ENCODE results near the gene CNTN6.

The CNTN6 gene

DNA sequence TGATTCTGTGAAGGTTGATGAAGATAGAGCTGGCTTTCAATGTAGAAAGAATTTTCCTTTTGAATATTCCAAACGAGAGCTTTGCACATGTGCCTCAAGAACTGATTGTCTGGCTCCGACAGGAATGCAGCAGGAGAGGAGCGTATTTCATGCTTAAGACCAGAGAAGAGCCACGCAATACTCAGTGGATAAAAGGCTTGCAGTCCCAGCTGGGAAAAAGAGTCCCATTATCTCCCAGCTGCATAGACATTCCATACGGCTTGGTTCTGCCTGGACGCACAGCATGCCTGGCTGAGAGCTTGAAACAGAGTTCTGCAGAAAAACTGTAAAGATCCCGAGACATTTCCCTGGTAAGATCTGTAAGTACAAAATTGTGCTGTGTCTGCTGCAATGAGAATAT is at the start of gene CNTN6:
CNTN6 (plus strand) TSS at position 254 of the 400 bp plus-strand sequence. CDS start 54,985 bp downstream, outside the sequence.
- DNase-seq (ENCODE audit: low spot score), result no peak

GRCh38 chr3:1048558-1048957 is 44.3 kb upstream of the CNTN6 start:
- no peak for DNase-seq (ENCODE audit: low spot score)

DNA sequence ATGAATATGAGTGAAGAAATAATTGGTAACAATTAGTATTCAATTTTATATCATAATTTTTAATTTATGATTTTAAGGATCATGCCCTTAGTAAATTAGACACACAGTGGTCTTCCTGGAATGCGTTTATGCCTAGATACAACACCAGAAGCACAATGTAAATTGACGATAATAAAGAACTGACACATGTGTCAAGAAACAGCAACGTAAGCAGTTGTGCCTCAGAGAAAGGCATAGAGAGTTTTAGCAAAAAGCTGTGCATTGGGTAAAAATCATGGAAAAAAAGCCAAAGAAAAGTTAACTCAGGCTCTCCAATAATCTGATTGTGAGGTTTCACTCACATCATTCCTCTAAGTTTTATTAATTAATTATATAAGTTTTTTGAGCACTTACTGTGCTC is 37.0 kb upstream of the CNTN6 start:
- DNase-seq (ENCODE audit: low spot score), result no peak

GRCh38 chr3:1056744-1057143 is 36.1 kb upstream of the CNTN6 start:
- no peak for DNase-seq (ENCODE audit: low spot score)

- no peak for DNase-seq (ENCODE audit: low spot score)
Observed at GRCh38 chr3:1057436-1057835, 35.4 kb upstream of the CNTN6 start.

DNA sequence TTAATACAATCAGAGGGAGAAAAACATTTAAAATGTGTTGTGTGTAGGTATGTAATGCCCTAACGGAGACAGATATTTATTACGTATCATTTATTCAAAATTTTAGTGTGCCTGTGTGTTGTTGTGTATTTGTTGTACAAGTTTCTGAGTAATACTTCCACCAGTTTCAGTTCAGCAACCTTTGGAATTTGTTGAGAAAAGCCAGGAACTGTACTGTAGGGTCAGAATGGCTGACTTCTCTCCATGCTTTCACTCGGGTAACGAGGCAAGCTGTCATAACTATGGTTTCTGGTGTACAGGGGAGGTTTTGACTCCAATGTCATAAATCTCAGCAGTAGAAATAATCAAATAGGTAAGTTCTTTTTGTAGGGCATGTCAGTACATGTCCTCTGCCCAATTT is 23.8 kb upstream of the CNTN6 start:
- no peak for DNase-seq (ENCODE audit: low spot score)

GRCh38 chr3:1072041-1072440 is 20.8 kb upstream of the CNTN6 start:
- DNase-seq (ENCODE audit: low spot score), result no peak

DNA sequence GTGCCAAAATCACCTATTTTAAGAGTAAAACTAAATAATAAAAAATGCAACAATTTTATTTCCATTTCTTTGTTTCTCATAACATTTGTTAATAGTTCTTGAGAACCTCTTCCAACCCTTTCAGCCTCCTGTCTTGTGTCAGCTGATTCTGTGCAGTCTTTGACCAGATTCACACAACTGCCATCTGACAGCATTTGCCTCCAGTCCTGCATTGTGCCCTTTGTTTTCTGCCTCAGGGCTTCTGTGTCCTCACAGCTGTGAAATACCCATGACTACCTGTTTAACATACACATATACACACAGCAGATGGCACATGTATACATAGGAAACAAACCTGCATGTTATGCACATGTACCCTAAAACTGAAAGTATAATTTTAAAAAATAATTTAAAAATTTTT is 13.2 kb upstream of the CNTN6 start:
- no peak for DNase-seq (ENCODE audit: low spot score)

DNA sequence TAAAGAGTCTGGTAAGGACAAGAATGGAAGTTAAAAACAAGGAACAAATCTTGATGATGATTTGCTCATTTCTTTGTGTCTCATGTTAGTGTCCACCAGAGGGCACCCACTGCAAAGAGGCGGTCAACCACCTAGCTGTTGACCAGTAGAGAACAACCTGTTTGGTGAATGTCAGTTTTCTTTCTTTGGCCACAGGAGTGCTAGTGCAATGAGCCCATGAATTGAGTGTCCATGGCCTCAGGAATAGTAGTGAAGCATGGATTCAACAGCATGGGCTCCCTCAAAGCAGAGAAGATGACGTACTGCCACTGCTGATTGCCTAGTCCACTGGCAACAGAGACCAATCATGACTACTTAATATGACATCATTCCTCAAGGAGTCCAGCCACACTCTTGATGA is 10.7 kb upstream of the CNTN6 start:
- no peak for DNase-seq (ENCODE audit: low spot score)

- no peak for DNase-seq (ENCODE audit: low spot score)
Observed at GRCh38 chr3:1087066-1087560, 5.7 kb upstream of the CNTN6 start.

GRCh38 chr3:1088503-1088902 is 4.3 kb upstream of the CNTN6 start:
- DNase-seq (ENCODE audit: low spot score), result no peak

DNA sequence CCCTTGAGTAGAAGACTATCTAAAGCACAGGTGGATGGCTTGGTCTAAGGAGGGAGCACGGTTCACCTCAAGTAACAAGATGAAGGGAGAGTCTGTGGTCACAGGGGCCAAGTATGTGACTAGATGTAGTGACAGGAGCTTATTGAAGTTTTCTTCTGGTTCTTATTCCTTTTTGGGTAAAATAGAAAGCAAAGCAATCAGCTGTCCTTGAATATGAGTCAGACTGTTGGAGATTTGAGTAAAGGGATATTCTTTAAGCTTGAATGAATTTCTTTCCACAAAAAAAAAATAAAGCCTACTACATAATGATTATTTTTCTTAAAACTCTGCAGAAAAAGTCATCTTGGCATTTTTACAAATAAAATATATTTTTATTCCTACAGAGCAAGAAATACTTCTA is 1.5 kb upstream of the CNTN6 start:
- no peak for DNase-seq (ENCODE audit: low spot score)

- DNase-seq (ENCODE audit: low spot score), result no peak
Observed at GRCh38 chr3:1092061-1092460, 763 bp upstream of the CNTN6 start.

- no peak for DNase-seq (ENCODE audit: low spot score)
Observed at GRCh38 chr3:1093217-1093616, 393 bp downstream of the CNTN6 start.

DNA sequence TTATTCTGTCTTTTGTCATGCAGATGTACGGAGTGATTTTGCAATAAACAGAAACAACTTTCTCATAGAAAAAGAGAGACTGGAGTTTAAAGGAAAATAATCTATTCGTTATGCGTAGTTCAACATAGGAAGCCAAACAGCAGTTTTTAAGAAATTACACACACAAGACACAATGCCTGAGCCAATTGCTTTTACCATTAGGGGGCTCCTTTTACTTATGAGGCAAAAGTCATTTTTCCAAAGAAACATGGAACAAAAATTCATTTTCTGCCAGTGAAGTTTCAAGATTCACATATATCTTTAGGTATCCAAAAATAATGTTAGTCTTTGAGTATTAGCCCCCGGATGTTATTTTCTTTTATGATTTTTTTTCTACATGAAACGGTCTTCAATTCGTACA is 10.7 kb downstream of the CNTN6 start:
- no peak for DNase-seq (ENCODE audit: low spot score)

DNA sequence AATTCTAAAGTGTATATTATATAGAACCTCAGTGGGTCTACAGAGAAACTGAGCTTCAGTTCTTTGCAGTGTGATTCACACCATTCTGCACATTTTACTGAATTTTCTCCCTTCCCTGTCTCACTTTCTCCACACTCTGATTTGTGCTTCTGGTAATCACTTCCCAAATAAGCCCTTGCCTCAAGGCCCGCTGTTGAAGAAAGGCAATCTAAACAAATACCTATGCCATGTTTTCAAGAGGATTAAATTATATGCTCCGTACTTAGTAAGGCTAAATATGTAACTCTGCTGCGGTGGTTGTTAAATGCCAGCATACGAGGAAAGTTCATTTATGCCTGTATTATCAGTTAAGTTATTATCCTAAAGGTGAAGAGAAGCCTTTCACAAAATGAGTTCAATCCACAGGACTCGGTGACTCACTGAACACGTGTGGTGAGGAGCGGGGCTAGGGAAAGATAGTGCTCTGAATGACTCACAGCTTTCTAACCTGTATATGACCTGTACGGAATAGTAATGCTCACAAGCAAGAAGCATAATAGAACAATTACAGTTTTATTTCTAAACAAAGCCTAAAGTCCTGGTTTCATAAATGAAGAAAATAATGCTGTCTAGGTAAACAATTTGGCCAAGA is 25.1 kb downstream of the CNTN6 start:
- no peak for DNase-seq (ENCODE audit: low spot score)

GRCh38 chr3:1131166-1131565 is 38.3 kb downstream of the CNTN6 start:
- DNase-seq (ENCODE audit: low spot score), result no peak

GRCh38 chr3:1135194-1135593 is 42.4 kb downstream of the CNTN6 start:
- no peak for DNase-seq (ENCODE audit: low spot score)

DNA sequence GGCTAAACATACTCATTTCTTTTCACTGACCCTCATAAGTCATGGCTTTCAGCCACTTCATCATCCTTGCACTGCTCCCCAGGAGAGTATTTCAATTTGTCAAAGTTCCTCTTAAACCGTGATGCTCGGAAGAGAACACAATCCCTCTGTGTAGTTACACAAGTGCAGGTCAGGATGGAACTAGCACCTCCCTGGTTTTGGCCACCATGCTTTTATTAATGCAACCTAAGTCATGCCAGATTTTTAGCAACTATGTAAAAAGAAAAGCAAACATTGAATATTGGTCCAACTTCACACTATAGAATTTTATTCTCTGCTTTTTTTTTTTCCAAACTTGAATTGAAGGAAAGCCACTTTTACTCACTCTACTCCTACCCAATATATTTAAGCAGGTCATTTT is 45.2 kb downstream of the CNTN6 start:
- DNase-seq (ENCODE audit: low spot score), result no peak

DNA sequence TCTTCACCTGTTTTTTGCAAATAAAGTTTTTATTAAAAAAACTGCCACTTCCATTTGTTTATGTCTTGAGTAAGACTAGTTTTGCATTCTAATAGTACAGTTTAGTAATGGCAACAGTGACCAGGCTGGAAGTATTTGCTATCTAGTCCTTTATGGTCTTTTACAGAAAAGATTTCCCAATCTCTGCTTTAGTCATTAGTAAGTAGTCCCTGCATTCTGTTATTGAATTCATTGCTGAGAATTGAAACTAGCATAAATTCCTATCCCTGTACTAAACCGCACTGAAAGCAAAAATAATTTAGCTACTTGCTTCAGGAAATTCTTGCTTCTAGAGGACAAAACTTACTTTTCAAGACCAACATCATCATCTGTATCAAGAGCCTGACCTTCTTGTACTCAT is 46.2 kb downstream of the CNTN6 start:
- DNase-seq (ENCODE audit: low spot score), result no peak

GRCh38 chr3:1147326-1147725 is 54.5 kb downstream of the CNTN6 start:
- no peak for DNase-seq (ENCODE audit: low spot score)

DNA sequence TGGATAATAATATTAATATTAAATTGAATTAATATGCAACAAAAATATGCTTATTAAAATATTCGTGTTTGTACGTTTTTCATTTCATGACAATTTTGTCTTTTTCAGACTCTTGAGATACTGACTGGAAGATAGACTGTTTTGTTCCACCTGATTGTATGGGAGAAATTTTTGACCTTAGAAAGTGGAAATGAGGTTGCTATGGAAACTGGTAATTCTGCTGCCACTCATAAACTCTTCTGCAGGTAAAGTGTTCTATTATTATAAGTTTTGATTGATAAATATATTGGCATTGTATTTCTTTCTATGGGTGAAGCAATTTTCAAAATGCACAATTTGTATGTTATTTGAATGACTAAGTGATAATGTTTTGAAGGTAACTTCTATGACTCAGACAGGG is 55.0 kb downstream of the CNTN6 start:
- no peak for DNase-seq (ENCODE audit: low spot score)

GRCh38 chr3:1164101-1164500 is 71.3 kb downstream of the CNTN6 start:
- no peak for DNase-seq (ENCODE audit: low spot score)

DNA sequence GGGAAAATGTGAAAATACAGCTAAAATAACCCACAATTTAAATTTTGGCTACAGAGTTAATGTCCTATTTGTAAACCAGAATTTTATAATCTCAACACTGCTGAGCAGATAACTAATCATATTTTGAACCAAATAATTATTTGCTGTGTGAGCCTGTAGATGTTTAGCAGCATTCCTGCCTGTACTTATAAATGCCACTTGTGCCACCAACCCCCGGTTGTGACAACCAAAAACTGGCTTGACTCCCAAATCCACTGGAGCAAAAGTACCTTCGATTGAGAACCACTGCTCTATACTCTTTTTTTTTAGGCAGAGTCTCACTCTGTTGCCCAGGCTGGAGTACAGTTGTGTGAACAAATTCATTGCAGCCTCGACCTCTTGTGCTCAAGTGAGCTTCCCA is 78.5 kb downstream of the CNTN6 start:
- no peak for DNase-seq (ENCODE audit: low spot score)

- DNase-seq (ENCODE audit: low spot score), result no peak
Observed at GRCh38 chr3:1172644-1173043, 79.8 kb downstream of the CNTN6 start.

Measured in CD4-positive, alpha-beta T cell treated with Interleukin-2 at 100 ng/mL for 4 hours (primary cell).